GM04503 (cell line): Measurements from ENCODE around the gene RUFY3.

ENCODE experiments used
- DNase-seq: peaks from one replicate; pipeline ENCODE4 v3.0.0-alpha.2; 2012; ENCODE audit warnings: low read depth

Gene RUFY3

DNA sequence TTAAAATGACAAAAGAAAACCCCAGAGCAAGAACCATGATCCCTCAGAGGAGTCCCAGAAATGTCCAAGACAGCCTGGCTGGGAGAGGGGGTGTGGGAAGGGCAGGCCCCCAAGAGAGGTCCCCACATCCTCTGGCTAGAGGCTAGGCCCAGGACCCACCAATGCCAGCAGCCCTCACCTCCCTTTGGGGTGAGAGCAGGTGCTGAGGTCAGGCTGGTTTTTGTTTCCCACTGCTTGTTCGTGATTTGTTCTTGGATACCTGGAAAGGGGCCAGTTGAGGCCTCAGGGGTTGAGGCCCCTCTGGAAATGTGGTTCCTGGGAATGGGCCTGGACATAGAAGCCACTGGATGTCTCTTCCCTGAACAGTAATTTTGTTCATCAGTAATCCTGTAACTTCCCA lies 120.2 kb downstream of the RUFY3 start:
- no peak for DNase-seq

DNA sequence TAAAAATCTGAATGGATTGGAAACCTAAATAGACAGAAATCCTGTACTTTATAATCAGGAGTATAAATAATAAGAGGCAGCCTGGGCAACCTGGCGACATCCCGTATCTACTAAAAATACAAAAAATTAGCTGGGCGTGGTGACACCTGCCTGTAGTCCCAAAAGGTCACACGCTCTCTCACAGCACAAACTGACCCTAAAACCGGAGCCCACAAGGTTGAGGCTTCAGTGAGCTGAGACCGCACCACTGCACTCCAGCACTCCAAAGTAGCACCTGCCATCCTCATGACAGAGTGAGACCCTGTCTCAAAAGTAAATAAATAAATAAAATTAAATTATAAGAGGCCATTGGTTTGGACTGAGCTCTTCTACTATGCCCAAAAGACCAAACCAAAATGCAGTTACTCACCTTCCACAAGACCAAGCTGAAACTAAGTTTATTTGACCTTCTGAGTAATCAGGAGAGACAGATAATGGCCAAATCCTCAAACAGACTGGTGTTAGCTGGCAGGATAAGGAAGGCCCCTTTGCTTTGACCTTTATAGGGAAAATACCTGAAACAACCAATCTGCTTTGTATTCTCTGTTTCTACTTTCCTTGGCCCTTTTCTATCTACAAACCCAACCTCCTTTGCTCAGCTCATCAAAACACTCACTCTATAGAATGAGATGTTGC lies 121.1 kb downstream of the RUFY3 start:
- DNase-seq, result no peak

DNA sequence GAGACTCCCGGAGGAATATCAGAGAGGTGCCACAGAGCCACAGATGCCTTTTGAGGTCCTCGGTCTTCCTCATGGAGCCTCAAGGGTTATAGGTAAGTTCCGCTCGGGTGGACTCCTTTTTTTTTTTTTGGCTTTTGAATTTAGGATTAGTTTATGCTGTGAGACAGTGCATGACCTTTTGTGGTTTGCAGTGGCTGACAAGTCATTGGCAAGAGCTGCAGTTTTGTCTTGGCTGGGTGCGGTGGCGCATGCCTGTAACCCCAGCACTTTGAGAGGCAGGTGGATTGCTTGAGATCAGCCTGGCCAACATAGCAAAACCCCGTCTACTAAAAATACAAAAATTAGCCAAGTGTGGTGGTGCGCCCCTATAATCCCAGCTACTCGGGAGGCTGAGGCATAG lies 122.4 kb downstream of the RUFY3 start:
- no peak for DNase-seq

DNA sequence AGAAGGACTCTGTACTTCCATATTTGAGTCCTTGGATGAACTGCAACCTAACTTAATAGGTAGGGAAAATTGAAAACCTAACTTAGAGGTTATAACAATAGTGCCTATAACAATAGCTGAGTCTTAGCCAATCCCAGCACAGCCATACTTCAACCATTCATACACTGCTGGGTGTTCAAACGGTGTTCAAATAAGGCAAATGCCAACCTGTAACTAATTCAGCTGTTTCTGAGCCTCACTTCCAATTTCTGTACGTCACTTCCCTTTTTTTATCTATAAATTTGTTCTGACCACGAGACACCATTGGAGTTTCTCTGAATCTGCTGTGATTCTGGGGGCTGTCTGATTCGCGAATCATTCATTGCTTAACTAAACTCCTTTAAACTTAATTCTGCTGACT lies 127.5 kb downstream of the RUFY3 start:
- no peak for DNase-seq

DNA sequence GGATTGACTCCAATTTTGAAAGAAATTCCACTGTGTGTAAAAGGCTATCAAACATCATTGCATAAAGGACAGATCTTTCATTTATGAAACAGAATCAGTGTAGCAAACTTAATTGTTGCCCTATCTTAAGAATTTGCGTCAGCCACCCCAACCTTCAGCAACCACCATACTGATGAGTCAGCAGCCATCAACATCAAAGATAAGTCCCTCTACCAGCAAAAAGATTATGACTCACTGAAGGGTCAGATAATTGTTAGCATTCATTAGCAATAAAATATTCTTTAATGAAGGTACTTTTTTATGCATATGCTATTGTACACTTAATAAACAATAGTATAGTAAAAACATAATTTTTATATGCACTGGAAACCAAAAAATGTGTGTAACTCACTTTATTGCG lies 133.7 kb downstream of the RUFY3 start:
- no peak for DNase-seq
